H1 (cell line): ENCODE results near the gene PLAAT2. TPM values are rescaled to one million over a fixed set of nuclear protein-coding genes. Genes with fewer than 3 reads are reported as not detected.
A peak's percentile ranks its signal among the peaks of the same experiment; 100 is the strongest.
"Not testable (repeated sequence)": the region's sequence is repeated elsewhere in the genome, so short reads cannot be mapped to it uniquely, and the experiment has no call there.

Source experiments
- CTCF ChIA-PET: fragments of 300-600 bp; sonication (Branson Sonifier 250); formaldehyde crosslinking; loops from one replicate; lab custom pipeline; 2021; ENCODE audit not compliant: partially characterized antibody; lab: Charles Lee
- POLR2A ChIA-PET: fragments of 300-600 bp; sonication (Branson Sonifier 250); formaldehyde crosslinking; loops from one replicate; lab custom pipeline; 2021; ENCODE audit warnings: inconsistent platforms; ENCODE audit not compliant: partially characterized antibody; lab: Charles Lee
- DNase-seq, 2 experiments: peaks; one replicate each; pipeline versions ENCODE4 v3.0.0 to v3.0.0-alpha.2; 2010 to 2022; ENCODE audit warnings: low spot score in 2 of 2, low read depth in 1 of 2, mixed read lengths in 1 of 2
- FAIRE-seq: peaks from 2 replicates; lab custom pipeline; 2011; peaks lifted over from hg19 to GRCh38; lab: Jason Lieb, UNC
- H2AFZ ChIP-seq: 2 replicates; pipeline ENCODE4 v1.8.1; 2012; ENCODE audit warnings: low read length, inconsistent platforms
- H2AK5ac ChIP-seq: 2 replicates; pipeline ENCODE4 v1.6.1; 2013; ENCODE audit warnings: low read depth, low read length
- H2BK120ac ChIP-seq: replicated peaks from 2 replicates; pipeline ENCODE3; 2013; ENCODE audit warnings: low read depth, low read length, inconsistent platforms
- H2BK12ac ChIP-seq: 2 replicates; pipeline ENCODE4 v1.6.1; 2013; ENCODE audit warnings: low read depth, low read length
- H2BK15ac ChIP-seq: 2 replicates; pipeline ENCODE4 v1.6.1; 2013; ENCODE audit warnings: low read length
- H2BK20ac ChIP-seq: 2 replicates; pipeline ENCODE4 v1.6.1; 2013; ENCODE audit warnings: low read length
- H2BK5ac ChIP-seq: 2 replicates; pipeline ENCODE4 v1.6.1; 2013; ENCODE audit warnings: low read depth, low read length
- H3K14ac ChIP-seq: 2 replicates; pipeline ENCODE4 v1.6.1; 2013; ENCODE audit warnings: inconsistent platforms; ENCODE audit not compliant: insufficient read length
- H3K18ac ChIP-seq: 2 replicates; pipeline ENCODE4 v1.6.1; 2013; ENCODE audit warnings: low read length; ENCODE audit errors: extremely low read depth
- H3K23ac ChIP-seq: 2 replicates; pipeline ENCODE4 v1.6.1; 2013; ENCODE audit warnings: inconsistent platforms; ENCODE audit not compliant: insufficient read length
- H3K23me2 ChIP-seq: 2 replicates; pipeline ENCODE4 v1.6.1; 2013; ENCODE audit warnings: low read depth, low read length
- H3K27ac ChIP-seq: 2 replicates; pipeline ENCODE4 v1.6.1; 2011; ENCODE audit warnings: low read depth, low read length, inconsistent platforms
- H3K27me3 ChIP-seq, 4 experiments: replicated peaks in 1 of 4; 1 replicate in 1 of 4; 2 replicates in 3 of 4; pipeline versions ENCODE4 v1.6.1 to v1.8.1; 2011 to 2013; ENCODE audit warnings: low read length in 3 of 4, mild to moderate bottlenecking in 3 of 4, inconsistent platforms in 2 of 4, mixed read lengths in 2 of 4, moderate library complexity in 1 of 4; ENCODE audit not compliant: control insufficient read depth in 3 of 4, insufficient read depth in 3 of 4; ENCODE audit errors: extremely low read depth in 1 of 4
- H3K36me3 ChIP-seq, 4 experiments: 2 replicates each; pipeline versions ENCODE4 v1.6.1 to v1.8.1; 2011 to 2013; ENCODE audit warnings: mild to moderate bottlenecking in 4 of 4, low read length in 3 of 4, moderate library complexity in 2 of 4, control low read depth in 1 of 4, inconsistent platforms in 1 of 4; ENCODE audit not compliant: insufficient read depth in 4 of 4, control insufficient read depth in 2 of 4
- H3K4ac ChIP-seq: replicated peaks from 2 replicates; pipeline ENCODE3; 2013; ENCODE audit warnings: low read length, low read depth, mixed read lengths, inconsistent platforms; ENCODE audit not compliant: insufficient read length
- H3K4me1 ChIP-seq, 4 experiments: replicated peaks in 1 of 4; 1 replicate in 1 of 4; 2 replicates in 3 of 4; pipeline versions ENCODE4 v1.6.1 to v1.8.1; 2011 to 2013; ENCODE audit warnings: low read length in 3 of 4, inconsistent platforms in 2 of 4, mixed read lengths in 1 of 4; ENCODE audit not compliant: insufficient read depth in 4 of 4, control insufficient read depth in 3 of 4
- H3K4me2 ChIP-seq, 2 experiments: 2 replicates each; pipeline versions ENCODE4 v1.6.1 to v1.8.1; 2011 to 2013; ENCODE audit warnings: low read depth in 2 of 2, low read length in 2 of 2, control low read depth in 1 of 2, inconsistent platforms in 1 of 2, mild to moderate bottlenecking in 1 of 2; ENCODE audit not compliant: insufficient read depth in 1 of 2
- H3K4me3 ChIP-seq, 4 experiments: fragments of 200-600, 300-600 bp in 1 of 4; sonication (generic), shearing (Covaris generic), sonication (Bioruptor Twin) in 1 of 4; 2 replicates each; pipeline versions ENCODE4 v1.5.1 to v1.8.1; 2011 to 2016; ENCODE audit warnings: low read length in 4 of 4, low read depth in 3 of 4, control low read depth in 2 of 4, inconsistent platforms in 2 of 4, mild to moderate bottlenecking in 2 of 4, mixed read lengths in 1 of 4, moderate library complexity in 1 of 4; ENCODE audit not compliant: insufficient read depth in 2 of 4; ENCODE audit errors: extremely low read depth in 1 of 4
- H3K56ac ChIP-seq: replicated peaks from 2 replicates; pipeline ENCODE3; 2013; ENCODE audit warnings: low read depth, mild to moderate bottlenecking, mixed read lengths, low read length, inconsistent platforms; ENCODE audit not compliant: insufficient read length
- H3K79me1 ChIP-seq: 2 replicates; pipeline ENCODE4 v1.6.1; 2013; ENCODE audit warnings: low read depth, low read length, control low read depth
- H3K79me2 ChIP-seq, 2 experiments: 2 replicates each; pipeline versions ENCODE4 v1.6.1 to v1.8.1; 2012 to 2013; ENCODE audit warnings: low read length in 2 of 2, mild to moderate bottlenecking in 2 of 2, inconsistent platforms in 1 of 2; ENCODE audit not compliant: insufficient read depth in 2 of 2, control insufficient read depth in 1 of 2
- H3K9ac ChIP-seq, 4 experiments: replicated peaks in 1 of 4; 1 replicate in 1 of 4; 2 replicates in 3 of 4; pipeline versions ENCODE4 v1.6.1 to v1.8.1; 2011 to 2013; ENCODE audit warnings: low read depth in 3 of 4, low read length in 3 of 4, control low read depth in 2 of 4, mild to moderate bottlenecking in 2 of 4, moderate library complexity in 2 of 4, inconsistent platforms in 1 of 4; ENCODE audit errors: extremely low read depth in 1 of 4
- H3K9me3 ChIP-seq, 2 experiments: 2 replicates each; pipeline versions ENCODE4 v1.6.1 to v1.8.1; 2012 to 2013; ENCODE audit warnings: mild to moderate bottlenecking in 2 of 2, moderate library complexity in 2 of 2, control low read depth in 1 of 2, inconsistent platforms in 1 of 2, low read depth in 1 of 2, low read length in 1 of 2, mixed read lengths in 1 of 2; ENCODE audit not compliant: insufficient read depth in 2 of 2
- H4K20me1 ChIP-seq, 2 experiments: replicated peaks in 1 of 2; 2 replicates each; pipeline versions ENCODE3 to v1.8.1; 2011 to 2013; ENCODE audit warnings: inconsistent platforms in 2 of 2, low read length in 2 of 2, mild to moderate bottlenecking in 1 of 2; ENCODE audit not compliant: insufficient read depth in 2 of 2, control insufficient read depth in 1 of 2
- H4K5ac ChIP-seq: 2 replicates; pipeline ENCODE4 v1.6.1; 2013; ENCODE audit warnings: low read length, low read depth, mixed read lengths, inconsistent platforms; ENCODE audit not compliant: insufficient read length
- H4K8ac ChIP-seq: 2 replicates; pipeline ENCODE4 v1.8.0; 2013; ENCODE audit warnings: mild to moderate bottlenecking, moderate library complexity, low read length, inconsistent platforms; ENCODE audit not compliant: insufficient read depth; ENCODE audit errors: extremely low read depth
- H4K91ac ChIP-seq: replicated peaks from 2 replicates; pipeline ENCODE3; 2013; ENCODE audit warnings: low read length, mixed read lengths, inconsistent platforms; ENCODE audit not compliant: insufficient read length
- ATF2 ChIP-seq: IDR thresholded peaks from 2 replicates; pipeline ENCODE4 v1.6.1; 2012; ENCODE audit warnings: low read length, inconsistent platforms
- RBBP5 ChIP-seq: IDR thresholded peaks from 2 replicates; pipeline ENCODE4 v1.7.1; 2012; ENCODE audit warnings: low read depth, mild to moderate bottlenecking, inconsistent platforms, low read length, moderate library complexity, borderline replicate concordance
- WGBS, 2 experiments: shearing (Covaris generic) in 1 of 2; methylation state at CpG; one replicate each; pipeline versions ENCODE4 v1.1.6 to v1.1.7; 2013 to 2015; ENCODE audit warnings: low lambda C conversion rate in 2 of 2, mixed read lengths in 2 of 2, inconsistent platforms in 1 of 2, low coverage in 1 of 2, missing lambda C conversion rate in 1 of 2; ENCODE audit not compliant: insufficient replicate concordance in 2 of 2, insufficient coverage in 1 of 2, insufficient read length in 1 of 2; ENCODE audit errors: extremely low coverage in 1 of 2, missing lambda C conversion rate in 1 of 2; 5-methylcytosine and 5-hydroxymethylcytosine counted together
- polyA plus RNA-seq, 7 experiments: library from polyadenylated mRNA; depleted of rRNA in 3 of 7; stranded (reverse) in 5 of 7; unstranded in 2 of 7; fragments of >200 nt in 5 of 7; fragments of 200-250 nt in 2 of 7; gene quantifications; 1 replicate in 5 of 7; 2 replicates in 1 of 7; 4 replicates in 1 of 7; pipeline versions ENCODE4 v1.2.1 to v1.2.3, GENCODE V29; 2011 to 2013; ENCODE audit warnings: missing spikeins in 2 of 7, mixed read lengths in 2 of 7
- total RNA-seq: library from RNA; stranded (reverse); fragmentation: NEBNext Ultra II Directional; extraction: Animal tissue kit (Norgen Biotek cat#: 25700); gene quantifications from 2 replicates; pipeline ENCODE4 v1.2.1, GENCODE V29; 2021

The PLAAT2 gene
- total and polyA plus RNA-seq, 2 of the 8 experiments (the other 6 are each of a cell fraction or from before 2014, with no cell fraction given): 0.39 TPM; not detected in 1

- TF ChIP-seq ATF2 (no peak), RBBP5 (no peak)
These were observed 40.0 kb upstream of the PLAAT2 start (continued) for GRCh38 chr11:63603180-63603518.

- DNase-seq, H2BK15ac ChIP-seq, H3K27ac ChIP-seq, H2BK120ac ChIP-seq, H3K27me3 ChIP-seq, H2BK20ac ChIP-seq, POLR2A ChIA-PET, H3K9me3 ChIP-seq, H3K56ac ChIP-seq, H4K5ac ChIP-seq, H4K8ac ChIP-seq, H2BK12ac ChIP-seq, H4K20me1 ChIP-seq, H2BK5ac ChIP-seq, H3K14ac ChIP-seq, H2AK5ac ChIP-seq, H3K23me2 ChIP-seq, H2AFZ ChIP-seq, H3K4me3 ChIP-seq, FAIRE-seq, H3K4me1 ChIP-seq, H3K23ac ChIP-seq, H3K18ac ChIP-seq, H4K91ac ChIP-seq, H3K36me3 ChIP-seq: not testable (repeated sequence)
- 93% methylated on average over 11 of the region's 11 CpGs; no CpG with 5 or more reads in 1 of the 2 experiments for WGBS, 2 experiments
- CTCF ChIA-PET: interaction anchor here (1.2 to 2.6 kb wide), 4 partner anchors 8 to 94 kb away, joined by 3 to 12 read pairs (median 6); no protein-coding TSS in a partner anchor
- 0 out of 7 replicates have a peak overlapping the region, but pooled peaks of 1 of the 4 experiments have one; percentile 18 for H3K9ac ChIP-seq
- peaks cover 2 to 73% of the 10 kb centered on the region in 2 experiments; a peak in 3 of 4 replicates for H3K79me2 ChIP-seq
- peak overlapping the region; percentile 74 for H3K4ac ChIP-seq
- H3K79me1 ChIP-seq: peaks cover 11% of the 10 kb centered on the region
- peak overlapping the region in 1 of 2 experiments; percentile 31; a peak in 1 of 4 replicates for H3K4me2 ChIP-seq
These were observed 39.4 kb upstream of the PLAAT2 start for GRCh38 chr11:63602290-63603179.
